ENCODE measurements around the gene MYO3B. TPM values are rescaled to one million over a fixed set of nuclear protein-coding genes. Genes with fewer than 3 reads are reported as not detected.

MYO3B gene
- total RNA-seq, 1 donor, result 0.09 TPM

- no peak for DNase-seq (ENCODE audit: low read depth)
- H3K4me3 ChIP-seq (ENCODE audit: low read depth, low read length), result no peak overlapping the region
- TF ChIP-seq CTCF (IDR thresholded peaks at IDR 0.05; ENCODE audit: insufficient read depth, low read length), result no peak
Observed at GRCh38 chr2:170236680-170237047, 58.7 kb downstream of the MYO3B start.

GRCh38 chr2:170237572-170238120 is 59.7 kb downstream of the MYO3B start:
- H3K4me3 ChIP-seq (ENCODE audit: low read depth, low read length), result no peak overlapping the region
- DNase-seq (ENCODE audit: low read depth), result no peak
- no peak for TF ChIP-seq CTCF (IDR thresholded peaks at IDR 0.05; ENCODE audit: insufficient read depth, low read length)

GRCh38 chr2:170238776-170239175 is 60.8 kb downstream of the MYO3B start:
- no peak for TF ChIP-seq CTCF (IDR thresholded peaks at IDR 0.05; ENCODE audit: insufficient read depth, low read length)
- H3K4me3 ChIP-seq (ENCODE audit: low read depth, low read length), result no peak overlapping the region
- DNase-seq (ENCODE audit: low read depth), result no peak

- TF ChIP-seq CTCF (IDR thresholded peaks at IDR 0.05; ENCODE audit: insufficient read depth, low read length), result no peak
- DNase-seq (ENCODE audit: low read depth), result no peak
- H3K4me3 ChIP-seq (ENCODE audit: low read depth, low read length), result no peak overlapping the region
Observed at GRCh38 chr2:170240629-170241028, 62.7 kb downstream of the MYO3B start.

GRCh38 chr2:170241756-170242155 is 63.8 kb downstream of the MYO3B start:
- no peak overlapping the region for H3K4me3 ChIP-seq (ENCODE audit: low read depth, low read length)
- no peak for DNase-seq (ENCODE audit: low read depth)
- TF ChIP-seq CTCF (IDR thresholded peaks at IDR 0.05; ENCODE audit: insufficient read depth, low read length), result no peak

- no peak overlapping the region for H3K4me3 ChIP-seq (ENCODE audit: low read depth, low read length)
- DNase-seq (ENCODE audit: low read depth), result no peak
- no peak for TF ChIP-seq CTCF (IDR thresholded peaks at IDR 0.05; ENCODE audit: insufficient read depth, low read length)
Observed at GRCh38 chr2:170243118-170243837, 65.3 kb downstream of the MYO3B start.

- no peak for TF ChIP-seq CTCF (IDR thresholded peaks at IDR 0.05; ENCODE audit: insufficient read depth, low read length)
- no peak for DNase-seq (ENCODE audit: low read depth)
- no peak overlapping the region for H3K4me3 ChIP-seq (ENCODE audit: low read depth, low read length)
Observed at GRCh38 chr2:170243898-170244297, 66.0 kb downstream of the MYO3B start.

All from fibroblast of the aortic adventitia (primary cell).